Activated T-cell treated with anti-CD3 and anti-CD28 coated beads, Interleukin-2, amount 50 U/mL, for 48 hours (primary cell): Measurements from ENCODE around the gene CCDC175.
A peak's percentile ranks its signal among the peaks of the same experiment; 100 is the strongest.

Source experiments
- DNase-seq, 2 experiments: peaks; one replicate each; pipeline ENCODE4 v3.0.0-alpha.2; 2020

CCDC175 gene

DNA sequence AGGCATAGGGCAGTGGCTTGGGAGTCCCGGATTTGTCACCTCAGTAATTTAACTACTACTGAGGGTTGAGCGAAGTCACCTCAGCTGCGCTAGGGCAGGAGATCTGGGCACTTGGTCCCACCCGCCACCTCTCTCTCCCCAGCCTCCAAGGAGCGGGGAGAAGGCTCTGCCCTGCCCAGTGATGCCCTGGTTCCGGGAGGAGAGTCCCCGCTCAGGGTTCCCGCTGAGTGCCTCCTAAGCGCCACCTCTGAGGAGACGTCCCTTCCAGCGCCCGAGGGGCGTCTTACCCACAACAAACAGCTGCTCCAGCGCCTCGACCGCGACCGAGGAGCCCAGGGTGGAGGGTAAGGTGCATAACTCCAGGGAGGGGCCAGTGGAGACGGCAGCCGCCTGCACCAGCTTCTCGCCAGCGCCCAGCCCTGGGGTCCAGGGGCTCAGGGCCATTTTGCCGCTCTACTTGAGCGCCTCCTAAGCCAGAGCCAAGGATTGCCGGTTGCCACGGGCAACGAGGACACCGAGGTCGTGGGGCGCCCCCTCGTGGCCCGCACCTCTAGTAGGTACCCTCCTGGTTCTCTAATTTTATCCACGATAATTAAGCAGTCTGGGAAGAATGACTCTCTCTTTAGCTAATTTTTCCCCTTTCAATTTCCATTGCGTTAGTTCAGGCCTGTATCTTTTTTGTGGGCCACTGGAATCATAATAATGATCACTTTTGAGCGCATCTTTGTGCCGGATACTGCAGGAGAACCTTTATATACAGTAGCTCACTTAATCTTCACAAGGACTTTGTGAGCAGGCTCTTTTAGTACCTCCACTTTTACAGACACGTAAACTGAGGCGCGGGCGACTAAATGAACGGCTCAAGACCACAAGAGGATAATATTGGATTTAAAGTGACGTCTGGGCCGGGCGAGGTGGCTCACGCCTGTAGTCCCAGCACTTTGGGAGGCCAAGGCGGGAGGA is at the start of gene CCDC175:
Gene CCDC175 (minus strand): TSS at position 481 of the 963 bp plus-strand sequence. CDS start 37 bp downstream, at position 444.
- peak; percentile 84 to 87 for DNase-seq

DNA sequence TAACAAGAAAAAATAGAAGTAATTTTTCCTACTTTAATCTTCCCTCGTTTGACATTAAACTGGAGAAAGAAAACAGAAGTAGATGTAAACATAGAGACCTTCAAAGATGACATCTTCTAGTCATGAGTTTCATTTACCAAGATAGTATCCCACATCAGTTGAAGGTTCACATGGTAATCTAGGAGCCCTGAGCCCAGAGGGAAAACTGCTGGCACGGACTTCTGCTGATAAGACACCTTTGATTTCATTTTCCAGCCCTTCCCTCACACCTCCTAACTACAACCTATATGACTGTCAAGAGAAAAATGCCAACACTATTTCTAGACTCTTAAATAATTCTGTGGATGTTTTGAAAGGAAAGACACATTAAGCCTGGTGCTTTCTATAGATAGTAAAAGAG is 46.0 kb upstream of the CCDC175 start:
- no peak for DNase-seq

DNA sequence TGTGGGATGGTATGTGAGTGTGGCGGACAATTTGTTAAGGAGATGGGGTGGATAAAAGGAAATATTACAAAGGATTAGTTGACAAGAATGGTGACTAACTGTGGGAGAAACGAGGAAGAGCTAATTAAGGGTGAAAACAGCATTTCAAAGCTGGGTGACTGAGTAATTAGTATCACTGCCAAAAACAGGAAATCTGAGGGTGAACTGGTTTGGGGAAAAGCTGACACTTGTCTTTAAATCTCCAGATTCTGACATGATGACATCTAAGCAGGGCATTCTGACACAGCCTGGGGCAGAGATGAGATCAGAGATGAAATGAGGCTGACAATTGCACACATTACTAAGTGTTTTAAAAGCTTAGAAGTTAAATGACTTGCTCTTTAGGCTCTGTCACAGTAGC is 42.4 kb upstream of the CCDC175 start:
- DNase-seq = no peak

DNA sequence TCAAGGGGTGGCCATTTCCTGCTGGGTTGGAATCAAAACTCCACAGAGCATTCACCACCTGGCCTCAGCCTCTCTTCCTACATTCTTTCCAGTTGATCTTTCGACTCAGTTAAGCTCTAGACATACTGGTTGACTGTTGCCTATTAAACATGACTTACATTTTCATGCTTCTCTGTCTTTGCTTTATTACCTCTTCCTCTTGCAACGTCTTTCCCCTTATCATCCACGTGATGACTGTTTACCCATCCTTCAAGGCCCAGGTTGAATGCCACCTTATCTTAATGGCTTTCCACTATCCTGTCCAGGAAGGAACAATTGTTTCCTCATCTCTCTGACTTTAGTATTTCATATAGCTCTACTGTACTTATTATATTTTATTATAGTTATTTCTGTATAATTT is 24.4 kb upstream of the CCDC175 start:
- no peak for DNase-seq

DNA sequence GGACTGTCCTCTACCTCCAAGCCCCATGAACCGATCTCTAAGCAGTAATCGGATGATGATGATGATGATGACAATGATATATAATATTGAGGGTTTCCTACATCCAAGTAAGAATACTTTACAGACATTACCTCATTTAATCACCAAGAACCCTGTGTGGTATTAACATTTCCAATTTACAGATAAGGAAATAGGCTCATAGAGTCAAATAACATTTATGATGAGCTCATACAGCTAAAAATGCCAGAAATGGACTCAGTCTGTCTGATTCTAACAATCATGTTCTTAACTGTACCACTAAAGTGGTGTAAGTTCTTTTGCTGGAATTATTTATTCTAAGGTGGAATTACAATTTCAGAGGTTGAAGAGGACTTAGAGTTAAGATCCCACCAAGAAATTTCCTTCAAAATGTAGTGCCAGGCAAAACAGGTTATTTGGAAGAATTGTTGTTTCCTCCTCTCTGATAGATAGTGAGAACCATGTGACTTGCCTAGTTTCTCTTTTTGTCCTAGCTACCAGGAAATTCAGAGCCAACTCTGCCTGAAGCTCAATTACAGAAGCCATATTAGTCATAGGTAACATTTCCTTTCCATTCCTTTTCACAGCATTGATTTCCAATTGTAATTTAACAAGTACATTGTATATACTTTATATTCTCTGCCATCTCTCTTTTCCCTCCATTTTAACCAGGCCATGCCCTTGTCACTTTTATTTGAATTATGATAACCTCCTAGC is 23.8 kb upstream of the CCDC175 start:
- no peak for DNase-seq

DNA sequence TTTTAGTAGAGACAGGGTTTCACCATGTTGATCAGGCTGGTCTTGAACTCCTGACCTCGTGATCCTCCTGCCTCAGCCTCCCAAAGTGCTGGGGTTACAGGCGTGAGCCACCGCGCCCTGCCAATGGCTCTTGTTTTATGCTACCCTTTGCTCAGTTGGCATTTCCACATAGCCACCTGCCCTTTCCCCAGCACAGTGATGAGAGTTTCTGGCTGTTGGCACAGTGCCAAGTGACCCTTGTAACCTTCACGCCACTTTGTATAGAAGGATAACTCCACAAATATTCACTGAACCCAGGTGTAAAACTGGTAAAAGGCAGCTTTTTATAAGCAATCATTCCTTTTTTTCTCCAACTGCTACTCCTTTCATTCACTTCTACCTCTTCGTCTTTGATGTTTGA is 18.5 kb upstream of the CCDC175 start:
- DNase-seq = no peak

DNA sequence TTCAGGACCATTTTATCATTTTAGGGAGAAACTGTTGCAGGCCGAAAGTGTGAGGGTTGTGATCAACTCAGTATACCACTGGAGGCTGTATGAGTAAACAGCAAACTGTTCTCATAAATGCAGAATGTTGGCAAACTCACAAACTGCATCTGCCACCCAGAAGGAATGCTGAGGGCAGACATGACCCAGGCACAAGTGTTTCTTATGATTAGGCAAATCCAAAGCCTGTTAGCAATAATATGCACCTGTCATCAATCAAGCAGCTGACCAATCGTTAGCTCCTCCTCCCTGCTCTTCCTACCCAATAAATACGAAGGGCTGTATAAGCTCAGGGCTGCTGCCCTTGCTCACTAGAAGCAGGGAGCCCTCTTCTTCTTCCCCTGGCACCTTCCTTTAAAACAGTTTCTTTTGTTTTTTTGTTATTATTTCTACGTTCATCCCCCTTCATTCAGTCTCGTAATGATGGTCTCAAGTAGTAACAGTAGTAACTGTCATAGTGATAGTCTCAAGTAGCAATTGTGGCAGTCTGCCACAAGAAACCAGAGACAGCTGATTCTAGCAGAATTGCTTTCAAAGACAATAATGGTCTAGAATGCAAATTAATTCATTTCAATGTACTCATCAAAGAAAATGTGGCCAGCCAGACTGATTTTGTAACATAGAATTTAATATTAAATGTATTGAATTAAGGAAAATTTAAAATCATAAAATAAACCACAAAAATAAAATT is 15.2 kb upstream of the CCDC175 start:
- DNase-seq = no peak

DNA sequence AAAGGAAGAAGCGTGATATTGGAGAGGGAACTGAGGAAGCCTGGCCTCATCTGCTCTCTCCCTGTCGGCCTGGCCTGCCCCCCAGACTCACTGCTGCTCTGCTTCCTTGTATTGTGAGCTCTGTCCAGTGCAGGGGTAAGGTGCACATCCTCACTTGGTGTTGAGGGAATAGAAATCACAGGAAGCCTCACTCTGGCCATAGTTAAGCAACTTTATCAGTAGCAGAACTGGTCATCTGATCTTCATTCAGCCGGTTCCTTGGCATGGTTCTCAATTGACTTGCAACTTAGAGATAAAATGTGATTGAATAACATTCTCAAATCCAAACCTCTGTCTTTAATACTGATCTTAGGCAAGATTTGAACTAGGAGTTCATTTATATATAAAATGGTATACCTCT is 11.5 kb upstream of the CCDC175 start:
- no peak for DNase-seq

DNA sequence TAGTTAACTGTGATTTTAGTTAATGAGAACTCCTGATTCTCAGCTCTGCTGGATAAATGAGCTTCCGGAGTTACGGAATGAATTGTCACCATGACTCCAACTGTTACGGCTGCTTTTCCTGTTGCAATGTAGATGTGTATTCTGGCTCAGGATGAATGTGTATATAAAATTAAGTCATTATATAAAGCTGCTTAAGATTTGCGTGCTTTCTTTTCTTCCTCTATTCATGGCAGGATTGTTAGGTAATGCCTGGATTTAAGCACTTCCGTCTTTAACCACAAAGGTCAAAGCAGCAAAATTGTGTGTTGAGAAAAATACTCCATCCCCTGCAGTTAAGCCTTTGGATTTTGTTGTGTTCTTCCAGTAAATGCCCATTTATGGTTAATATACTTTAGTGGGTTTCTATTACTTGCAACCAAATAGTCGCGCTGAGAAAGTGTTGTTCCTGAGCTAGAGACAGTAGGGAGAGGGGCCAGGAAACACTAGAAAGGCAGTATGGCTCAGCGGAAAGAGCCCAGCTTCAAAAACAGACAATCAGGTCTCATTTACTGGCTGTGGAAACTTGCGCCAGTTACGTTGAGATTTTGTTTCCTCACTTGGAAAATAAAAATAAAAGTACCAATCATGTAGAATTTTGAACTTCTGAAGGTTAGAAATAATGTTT is 9.4 kb upstream of the CCDC175 start:
- no peak for DNase-seq

DNA sequence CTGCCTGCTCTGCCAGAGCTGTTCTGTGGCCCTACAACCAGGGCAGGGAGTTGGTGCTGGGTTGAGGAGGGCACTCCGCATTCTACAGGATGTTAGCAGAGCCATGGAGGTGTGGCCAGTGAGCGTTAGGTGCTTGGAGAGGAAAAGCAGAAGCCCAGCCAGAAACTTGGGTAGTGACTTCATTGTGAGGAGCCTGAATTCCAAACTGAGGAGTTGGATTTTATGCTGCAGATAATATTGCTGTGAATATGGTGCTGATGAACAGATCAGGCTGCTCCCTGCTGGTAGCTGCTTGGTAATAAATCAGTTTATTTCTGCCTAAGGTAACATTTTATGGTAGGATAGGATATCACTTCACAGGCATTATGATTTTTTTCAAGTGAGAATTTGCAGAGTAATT is 7.1 kb upstream of the CCDC175 start:
- no peak for DNase-seq

DNA sequence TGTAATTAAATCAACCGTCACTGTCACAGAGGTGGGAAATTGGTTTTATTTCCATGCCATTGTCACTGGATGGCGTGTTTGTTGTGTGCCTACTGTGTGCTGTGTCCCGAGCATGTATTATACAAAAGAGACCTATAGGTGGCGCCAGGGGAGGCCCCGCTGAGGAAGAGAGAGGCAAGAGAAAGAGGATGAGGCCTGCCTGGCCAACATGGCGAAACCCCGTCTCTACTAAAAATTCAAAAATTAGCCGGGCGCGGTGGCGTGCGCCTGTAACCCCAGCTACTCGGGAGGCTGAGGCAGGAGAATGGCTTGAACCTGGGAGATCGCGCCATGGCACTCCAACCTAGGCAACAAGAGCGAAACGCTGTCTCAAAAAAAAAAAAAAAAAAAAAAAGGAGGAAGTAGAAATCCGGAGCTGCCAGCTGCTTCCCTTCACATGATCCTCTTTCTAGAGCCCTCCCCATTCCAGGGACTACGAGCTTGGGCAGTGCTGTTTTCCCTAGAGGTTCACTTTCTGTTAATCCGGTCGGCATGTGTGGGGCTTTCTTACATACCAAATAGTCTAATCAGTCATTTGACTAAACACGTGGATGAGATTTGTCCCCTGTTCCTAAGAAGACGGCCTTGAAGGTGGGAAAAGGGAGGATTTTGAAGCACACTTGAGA is 6.4 kb upstream of the CCDC175 start:
- no peak for DNase-seq

DNA sequence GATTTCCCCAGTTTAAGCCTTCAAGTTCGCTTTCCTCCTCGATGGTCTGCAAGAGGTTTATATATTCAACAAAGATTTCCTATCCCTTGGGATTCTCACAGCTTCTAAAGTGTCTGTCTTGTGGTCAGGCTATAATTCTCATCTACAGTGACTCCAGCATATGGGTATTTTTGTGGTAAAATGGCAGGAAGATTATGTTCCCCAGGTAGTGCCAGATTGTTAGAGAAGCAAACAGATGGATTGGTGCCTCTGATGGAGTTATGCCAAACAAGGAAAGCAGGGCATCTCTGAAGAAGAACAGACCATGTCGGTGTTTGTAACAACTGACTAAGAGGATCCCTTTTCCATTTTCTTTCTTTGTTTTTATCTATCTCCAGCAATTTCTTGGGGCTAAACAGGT is 5.5 kb upstream of the CCDC175 start:
- no peak for DNase-seq

DNA sequence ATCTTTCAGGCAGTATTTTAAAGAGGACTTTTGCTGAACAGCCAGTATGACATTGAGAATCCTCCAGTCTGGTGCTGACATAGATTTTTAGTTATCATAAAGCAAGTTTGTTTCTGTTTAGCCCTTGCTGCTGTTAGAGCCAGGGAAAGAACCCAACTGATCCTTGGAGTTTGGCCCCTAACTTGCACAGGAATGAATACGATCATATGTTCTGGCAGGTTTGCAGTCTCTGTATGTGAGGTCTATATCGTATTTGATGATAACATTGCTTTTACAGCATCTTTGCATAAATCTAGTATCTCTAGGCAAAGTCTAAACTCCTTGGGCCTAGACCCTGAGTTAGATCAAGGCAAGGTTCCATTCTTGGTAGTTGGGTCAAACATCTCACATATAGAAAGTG is 4.3 kb upstream of the CCDC175 start:
- no peak for DNase-seq

DNA sequence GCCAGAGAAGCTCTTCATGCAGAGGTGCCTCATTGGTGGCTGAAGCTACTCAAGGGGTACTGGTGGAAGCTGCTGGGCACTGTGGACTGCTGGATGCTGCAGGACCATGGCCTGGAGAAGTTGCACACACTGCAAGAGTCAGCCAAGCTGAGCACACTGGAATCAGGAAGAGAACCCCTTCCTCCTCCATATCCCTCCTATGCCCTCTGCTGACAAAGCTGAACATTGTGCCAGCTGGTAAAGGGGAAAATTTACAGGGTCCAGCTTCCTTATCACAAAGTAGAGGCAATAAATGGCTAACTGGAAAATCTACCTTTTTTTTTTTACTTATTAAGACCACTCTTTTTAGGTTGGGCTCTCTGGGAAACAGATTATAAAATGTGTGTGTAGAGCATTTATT is 6.5 kb downstream of the CCDC175 start:
- DNase-seq = no peak

DNA sequence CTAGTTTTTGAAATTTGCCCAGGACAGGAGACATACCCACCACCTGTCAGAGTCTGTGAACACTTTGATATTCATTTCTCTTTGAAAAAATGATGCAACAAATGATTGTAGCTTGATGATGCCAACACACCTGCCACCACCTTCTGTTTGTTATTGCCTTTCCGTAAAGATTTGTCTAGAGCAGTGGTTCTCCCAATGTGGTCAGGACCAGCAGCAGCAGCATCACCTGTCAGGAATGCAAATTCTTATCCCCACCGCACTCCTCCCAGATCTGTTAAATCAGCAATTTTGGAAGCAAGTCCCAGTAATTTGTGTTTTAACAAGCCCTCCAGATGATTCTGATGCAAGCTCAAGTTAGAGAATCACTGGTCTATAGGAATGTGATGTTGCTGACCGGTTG is 9.9 kb downstream of the CCDC175 start:
- DNase-seq = no peak

DNA sequence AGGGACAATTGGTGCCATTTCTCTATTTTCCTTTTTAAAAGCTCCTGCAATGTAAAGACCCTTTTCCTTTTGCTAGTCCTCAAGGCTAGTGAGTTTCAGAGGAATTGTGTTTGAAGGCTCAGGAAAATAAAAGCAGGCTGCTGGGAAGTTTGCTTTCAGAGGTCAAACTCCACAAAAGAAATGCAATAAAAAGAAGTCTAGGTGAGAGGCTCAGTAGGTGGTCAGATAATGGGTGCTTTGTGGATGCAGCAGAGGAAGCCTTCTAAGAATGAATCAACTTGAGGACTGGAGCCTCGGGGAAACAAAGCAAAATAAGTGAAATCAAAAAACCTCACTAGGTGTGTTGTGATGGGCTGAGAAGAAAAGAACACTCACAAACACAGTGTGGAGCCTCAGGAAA is 10.3 kb downstream of the CCDC175 start:
- no peak for DNase-seq

DNA sequence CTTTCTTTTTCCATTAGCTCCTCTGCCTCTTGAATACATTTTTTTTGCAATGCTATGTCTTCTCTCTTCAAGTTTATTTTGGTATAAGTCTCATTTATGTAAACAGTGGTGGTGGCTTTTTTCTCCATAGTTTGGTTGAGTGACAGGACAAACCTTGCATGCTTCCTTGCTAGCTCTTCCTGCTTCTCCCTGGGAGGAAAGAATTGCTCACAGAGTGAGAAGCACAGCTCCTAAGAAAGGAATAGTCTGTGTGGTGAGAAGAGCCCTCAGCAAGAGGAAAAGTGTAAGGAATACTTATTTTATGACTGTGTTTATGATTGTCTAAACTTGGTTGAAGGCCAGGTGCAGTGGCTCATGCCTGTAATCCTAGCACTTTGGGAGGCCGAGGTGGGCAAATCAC is 11.5 kb downstream of the CCDC175 start:
- no peak for DNase-seq

DNA sequence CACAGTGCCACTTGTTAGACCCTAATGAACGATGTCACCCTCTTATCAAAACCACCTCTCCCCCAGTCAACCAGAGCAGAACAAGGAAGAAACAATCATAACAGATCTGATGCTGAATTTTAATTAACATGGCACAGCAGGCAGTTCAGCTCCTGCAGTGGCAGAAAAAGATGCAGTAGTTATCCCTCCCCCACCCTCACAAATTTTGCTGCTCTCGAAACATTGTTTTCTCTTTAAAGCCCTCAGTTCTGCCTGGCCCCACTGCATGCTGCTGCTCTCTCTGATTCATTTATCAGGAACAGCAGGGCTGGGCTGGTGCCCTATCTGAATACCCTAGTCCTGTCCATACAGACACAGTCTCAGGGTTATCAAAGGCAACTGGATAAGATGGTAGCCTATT is 12.2 kb downstream of the CCDC175 start:
- no peak for DNase-seq

DNA sequence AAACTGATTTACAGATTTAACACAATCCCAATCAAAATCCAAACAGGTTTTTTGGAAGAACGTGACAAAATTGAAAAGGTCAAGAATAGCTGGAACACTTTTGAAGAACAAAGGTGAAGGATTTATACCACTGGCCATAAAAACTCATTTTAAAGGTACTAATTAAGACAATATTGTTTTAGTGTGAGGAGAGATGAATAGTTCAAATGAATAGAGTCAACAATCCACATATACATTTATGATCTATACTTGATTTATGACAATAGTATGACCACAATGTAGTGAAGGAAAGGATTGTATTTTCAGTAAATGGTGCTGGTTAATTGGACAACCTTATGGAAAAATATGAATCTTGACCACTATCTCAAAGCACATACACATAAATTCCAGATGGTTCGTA is 29.3 kb downstream of the CCDC175 start:
- DNase-seq = no peak

DNA sequence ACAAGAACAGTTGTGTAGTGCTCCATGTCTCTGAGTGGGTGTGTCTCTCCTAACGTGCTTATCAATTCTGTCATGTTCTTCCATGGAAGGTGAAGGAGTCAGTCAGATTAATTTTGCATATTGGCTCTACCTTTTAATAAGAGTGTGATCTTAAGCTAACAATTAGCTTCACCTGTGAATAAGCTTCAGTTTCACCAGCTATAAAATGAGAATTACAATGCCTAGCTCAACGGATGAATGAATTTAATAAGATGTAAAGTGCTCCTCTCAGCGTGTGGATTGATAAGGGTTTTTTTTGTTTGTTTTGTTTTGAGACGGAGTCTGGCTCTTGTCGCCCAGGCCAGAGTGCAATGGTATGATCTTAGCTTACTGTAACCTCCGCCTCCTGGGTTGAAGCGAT is 32.7 kb downstream of the CCDC175 start:
- no peak for DNase-seq

DNA sequence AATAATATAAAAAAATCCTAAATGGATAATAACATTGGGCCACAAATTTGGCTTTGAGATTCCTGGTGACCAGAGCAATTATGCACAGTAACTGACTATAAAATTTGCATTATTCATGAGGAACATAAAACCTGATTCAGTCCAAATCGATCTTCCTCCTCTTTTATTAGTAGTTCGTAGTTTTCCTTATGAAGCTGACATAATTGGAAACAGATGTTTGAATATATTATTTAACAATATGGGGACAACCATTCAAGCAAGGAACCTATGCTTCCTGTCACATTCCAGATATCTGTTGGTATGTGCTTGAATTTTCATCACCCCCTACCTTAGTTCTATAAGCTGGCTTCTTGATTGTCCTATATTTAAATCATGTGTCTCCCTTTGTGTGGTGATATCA is 34.9 kb downstream of the CCDC175 start:
- no peak for DNase-seq

DNA sequence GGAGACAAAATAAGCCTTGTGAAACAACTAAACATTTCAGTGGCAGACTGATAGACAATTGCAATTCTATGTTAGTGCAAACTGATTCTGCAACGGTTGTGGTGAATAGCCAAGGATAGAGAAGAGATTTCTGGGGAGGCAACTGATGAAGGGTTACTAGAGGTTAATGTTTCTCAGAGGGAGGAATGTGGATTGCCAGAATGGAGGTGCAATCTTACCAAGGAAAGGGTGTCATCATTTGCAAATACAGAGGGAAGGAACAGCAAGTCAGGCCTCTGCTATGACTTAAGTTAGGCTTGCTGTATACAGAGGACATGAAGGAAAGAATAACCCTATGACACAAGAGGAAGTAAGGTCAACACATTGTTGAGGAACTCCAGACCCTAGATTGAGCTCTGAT is 35.8 kb downstream of the CCDC175 start:
- DNase-seq = no peak
